Stimulated activated CD8-positive, alpha-beta memory T cell treated with anti-CD3 and anti-CD28 coated beads, Interleukin-4, amount 100 ng/mL, for 4 hours (primary cell): ENCODE results near the gene ARHGDIB.

Experiments used
- DNase-seq, 2 donors: peaks; one replicate each; pipeline ENCODE4 v3.0.0-alpha.2; 2020; ENCODE audit warnings: low read depth in 2 of 2, low spot score in 1 of 2

The ARHGDIB gene

DNA sequence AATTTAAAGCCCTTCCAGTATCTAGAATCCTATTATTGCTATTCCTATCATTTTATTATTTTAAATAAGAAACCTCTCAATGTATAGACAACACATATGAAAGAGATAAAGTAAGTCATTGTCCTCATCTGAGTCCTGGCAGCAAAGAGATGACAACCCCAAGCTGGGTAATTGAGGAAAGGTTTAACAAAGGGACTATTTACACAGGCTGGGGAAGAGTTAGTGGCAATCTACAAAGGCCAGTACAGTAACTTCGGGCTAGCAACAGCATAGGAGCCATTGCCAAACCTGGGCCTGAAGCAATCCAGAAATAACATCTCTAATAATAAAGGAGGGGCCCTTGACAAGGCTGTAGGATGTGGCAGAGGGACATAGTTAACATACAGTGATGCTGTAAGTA, 22.6 kb upstream of the ARHGDIB start:
- DNase-seq = no peak

DNA sequence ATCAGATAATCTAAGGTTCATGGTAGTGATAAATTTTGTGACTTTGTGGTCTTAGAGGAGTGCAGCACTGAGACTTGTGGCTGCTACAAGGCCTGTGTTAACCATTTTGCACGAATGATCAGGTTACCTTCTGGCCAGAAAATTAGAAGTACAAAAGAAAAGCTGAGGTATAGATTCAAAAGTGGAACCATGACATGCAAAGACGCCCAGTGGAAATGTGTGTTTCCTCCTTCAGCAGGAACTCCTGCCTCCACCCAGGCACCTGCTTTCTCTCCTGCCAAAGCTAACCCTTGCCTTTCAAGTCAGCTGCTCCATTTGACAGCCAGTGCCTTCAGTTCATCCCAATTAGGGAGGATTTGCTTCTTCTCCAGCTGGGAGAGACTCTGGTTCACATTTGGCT, 21.6 kb upstream of the ARHGDIB start:
- DNase-seq = no peak

DNA sequence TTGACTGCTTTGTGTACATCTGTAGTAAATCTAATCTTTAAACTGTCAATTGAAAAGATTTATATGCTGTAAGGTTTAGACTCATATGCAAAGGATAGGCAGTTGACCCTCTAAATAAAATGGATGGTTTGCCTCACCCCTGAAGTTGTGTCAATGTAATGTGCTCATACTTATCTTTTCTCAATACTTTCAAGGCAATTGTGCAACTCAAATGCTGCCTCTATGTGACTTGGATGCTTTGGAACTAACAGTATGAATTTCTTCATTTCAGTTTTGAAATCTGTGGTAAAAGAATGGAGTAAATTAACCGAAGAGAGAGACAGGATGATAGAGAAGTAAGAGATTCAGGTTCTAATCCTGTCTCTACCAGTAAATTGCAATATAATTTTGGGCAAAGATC, 21.2 kb upstream of the ARHGDIB start:
- DNase-seq = no peak

DNA sequence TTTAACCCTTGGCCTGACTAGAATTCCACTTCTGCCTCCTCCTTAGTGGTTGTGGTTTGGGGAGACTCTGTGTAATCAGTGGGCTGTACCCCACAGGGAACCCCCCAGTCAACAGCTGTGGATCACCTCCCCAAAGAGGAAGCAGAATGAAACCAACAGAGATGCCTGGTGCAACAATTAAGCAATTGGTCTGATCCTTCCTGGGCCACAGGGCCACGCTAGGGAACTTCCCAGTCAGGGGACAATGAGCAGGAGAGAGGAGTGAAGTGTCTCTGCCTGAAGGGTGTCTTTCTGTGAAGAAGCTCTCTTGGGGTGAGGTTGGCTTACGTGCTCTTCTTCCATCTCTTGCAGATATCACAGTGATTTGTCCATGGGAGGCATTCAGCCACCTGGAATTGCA, 19.6 kb upstream of the ARHGDIB start:
- no peak for DNase-seq

DNA sequence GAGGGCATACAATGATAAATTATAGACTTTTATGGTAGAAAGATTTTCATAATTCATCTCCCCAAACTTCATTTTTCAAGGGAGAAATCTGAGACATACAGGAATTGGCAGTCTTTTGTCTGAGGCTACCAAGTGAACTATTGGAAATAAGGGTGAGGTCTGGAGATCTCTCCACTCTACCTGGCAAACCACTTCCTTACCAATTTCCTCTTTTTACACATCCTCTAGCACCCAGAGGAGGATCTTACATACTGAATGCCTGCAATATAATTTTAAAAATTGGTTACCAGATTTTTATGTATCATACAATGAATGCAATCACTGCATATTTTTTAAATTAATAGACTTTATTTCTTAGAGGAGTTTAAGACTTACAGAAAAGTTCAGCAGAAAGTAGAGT, 18.1 kb upstream of the ARHGDIB start:
- DNase-seq = no peak

DNA sequence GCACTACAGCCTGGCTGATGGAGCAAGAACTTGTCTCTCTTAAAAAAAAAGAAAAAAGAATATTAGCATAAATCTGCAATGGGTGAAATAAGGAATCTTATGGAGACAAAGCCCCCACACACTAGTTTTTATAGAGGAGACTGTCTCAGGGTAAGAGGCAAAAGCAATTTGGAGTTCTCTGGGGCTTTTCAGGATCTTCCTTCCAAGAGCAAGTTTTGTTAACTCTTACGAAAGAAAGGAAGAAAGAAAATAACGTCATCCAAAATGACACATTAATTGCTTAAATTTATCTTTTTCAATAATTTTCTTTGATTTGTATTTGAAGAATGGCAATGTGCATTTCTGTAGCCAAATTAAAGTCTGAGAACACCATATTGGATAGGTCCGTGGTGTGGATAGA, 15.3 kb upstream of the ARHGDIB start:
- DNase-seq = no peak

DNA sequence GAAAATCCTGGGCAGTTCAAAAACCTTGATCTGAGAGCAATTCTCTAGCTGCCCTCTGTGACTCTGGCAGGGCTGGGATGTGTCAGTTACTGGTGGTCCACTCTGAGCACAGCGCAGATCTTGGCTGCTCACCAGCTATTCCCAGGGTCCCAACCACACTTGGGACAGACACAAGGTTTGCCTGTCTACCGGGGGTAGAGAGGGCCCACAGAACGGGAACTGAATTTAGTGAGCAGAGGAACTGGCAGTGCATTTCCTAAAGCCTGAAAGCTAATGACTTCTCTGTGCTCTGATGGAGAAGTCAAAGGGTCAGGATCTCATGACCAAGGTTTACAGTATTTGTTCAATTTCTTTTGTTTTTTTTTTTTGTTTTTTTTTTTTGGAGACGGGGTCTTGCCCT, 14.1 kb upstream of the ARHGDIB start:
- DNase-seq = no peak

DNA sequence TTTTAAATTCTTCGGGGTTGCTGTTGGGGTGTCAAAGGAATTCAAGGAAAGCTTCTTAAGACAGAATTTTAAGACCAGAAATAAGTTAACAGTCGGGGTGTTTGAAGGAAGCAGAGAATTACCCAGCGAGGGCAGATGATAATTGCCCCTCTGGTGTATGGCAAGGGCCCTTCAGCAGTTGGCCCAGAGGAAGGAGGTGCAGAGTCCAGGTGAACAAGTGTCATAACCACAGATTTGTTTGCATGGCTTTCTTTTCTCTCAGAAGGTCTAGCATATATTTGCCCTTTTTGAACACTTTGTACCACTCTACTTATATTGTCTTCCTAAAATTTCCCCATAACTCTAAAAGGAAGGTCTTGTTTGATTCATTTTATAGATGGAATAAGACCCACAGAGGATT, 13.2 kb upstream of the ARHGDIB start:
- DNase-seq = no peak

DNA sequence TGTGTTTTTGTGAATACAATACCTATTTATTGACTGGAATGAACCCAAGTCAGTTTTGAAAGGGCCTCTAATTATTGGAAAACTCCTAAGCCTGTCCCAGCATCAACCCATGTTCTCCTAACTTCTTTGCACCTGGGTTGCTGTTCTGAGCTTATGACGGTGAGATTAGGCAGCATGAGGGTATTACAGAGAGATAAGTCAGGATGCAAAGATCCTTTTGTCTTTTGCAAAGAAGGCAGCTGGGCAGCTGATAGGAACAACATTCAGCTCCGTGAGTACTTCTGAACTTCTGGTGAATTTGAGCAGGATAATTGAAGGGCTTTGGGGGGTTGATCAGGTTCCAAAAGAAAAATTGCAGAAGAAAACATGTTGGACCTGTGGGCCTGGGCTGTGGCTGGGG, 11.4 kb upstream of the ARHGDIB start, which contains the start of gene PDE6H:
Gene PDE6H, plus strand, starts transcription at position 227 of the 400 bp plus-strand sequence. CDS start 4,971 bp downstream, outside the sequence.
- DNase-seq = no peak

DNA sequence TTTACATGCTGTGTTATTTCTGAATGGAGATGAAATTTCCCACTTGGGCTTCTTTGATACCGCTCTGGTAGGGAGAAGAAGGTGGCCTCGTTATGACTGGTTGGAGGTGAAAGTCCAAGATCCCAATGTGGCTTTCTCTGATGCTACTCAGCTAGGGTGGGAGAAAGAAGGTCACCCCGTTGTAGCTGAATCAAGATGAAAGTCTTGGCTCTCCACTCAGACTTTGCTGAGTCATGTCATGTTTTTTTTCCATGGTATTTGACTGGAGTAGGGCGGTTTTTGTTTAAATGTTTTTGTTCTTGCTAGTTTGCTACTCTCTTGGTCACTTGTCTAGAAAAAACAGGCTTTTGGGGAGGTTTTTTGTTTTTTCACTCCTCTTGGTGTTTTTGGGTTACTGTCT, 9.1 kb upstream of the ARHGDIB start:
- DNase-seq = no peak

DNA sequence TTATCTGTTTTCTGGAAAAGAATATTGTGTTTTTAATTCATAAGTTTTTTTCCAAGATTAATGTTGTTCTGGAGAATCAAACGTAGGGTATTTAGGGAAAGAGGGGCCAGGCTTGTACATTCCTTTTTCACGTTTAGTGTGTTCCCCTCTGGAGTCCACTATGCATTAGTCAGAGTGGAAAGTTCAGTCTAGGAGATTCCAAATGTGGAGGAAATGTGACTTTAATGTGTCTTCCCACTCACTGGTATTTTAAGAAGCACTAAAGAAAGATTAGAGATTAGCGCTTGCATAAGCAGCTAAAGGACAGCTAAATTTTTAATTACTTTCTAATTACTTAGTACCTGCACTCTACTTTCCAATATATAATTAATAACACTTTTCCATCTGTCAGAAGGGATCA, 7.1 kb upstream of the ARHGDIB start:
- DNase-seq = no peak

DNA sequence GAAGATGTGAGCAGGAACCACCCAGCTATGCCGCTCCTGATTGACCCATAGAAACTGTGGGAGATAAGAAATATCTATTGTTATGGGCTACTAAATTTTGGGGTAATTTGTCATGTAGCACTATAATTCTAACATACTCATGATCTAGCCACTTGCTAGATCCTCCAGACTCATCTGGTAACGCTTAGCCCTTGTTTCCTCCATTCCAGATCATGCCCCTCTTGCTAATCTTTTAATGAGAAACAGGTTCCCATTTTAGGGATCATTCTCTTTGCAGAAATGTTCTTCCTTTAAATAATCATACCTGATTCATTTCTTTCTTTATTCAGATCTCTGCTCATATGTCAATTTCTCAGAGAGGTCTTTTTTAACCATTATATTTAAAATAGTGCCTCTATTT, 3.8 kb upstream of the ARHGDIB start:
- no peak for DNase-seq

DNA sequence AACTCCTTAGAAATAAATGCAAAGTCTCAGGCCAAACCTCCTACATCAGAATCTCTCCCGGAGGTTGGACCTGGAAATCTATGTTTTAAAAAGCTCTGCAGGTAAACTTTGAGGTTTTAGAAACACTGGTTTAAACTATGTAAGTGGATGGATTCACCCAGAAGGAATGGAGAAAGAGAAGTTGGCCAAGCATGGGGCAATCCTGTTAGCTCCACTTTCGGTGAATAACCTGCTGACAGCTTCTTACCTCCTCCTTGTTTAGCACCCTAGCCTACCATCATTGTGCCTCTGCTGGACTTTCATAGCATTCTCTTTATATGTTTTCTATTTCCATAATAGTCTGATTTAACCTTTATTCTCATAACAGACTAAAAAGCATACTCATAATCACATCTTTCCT, 3.0 kb upstream of the ARHGDIB start:
- no peak for DNase-seq

DNA sequence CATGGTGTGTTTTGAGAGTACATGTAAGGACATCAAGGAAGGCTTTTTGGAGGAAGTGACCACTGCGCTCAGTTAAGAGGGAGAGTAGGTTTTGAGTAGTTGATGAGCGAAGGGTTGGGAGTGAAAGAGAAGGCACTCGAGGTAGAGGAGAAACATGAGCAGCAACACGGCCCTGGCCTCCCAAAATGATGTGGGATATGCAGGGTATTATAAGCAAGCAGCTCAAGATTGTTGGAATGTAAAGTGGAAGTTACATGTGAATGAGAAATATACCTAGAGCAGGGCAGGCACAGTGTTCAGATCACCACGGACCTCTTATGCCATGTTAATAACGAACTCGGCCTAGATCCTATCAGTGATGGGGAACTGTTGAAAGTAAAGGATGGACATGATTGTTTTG, 2.1 kb upstream of the ARHGDIB start:
- DNase-seq = no peak

DNA sequence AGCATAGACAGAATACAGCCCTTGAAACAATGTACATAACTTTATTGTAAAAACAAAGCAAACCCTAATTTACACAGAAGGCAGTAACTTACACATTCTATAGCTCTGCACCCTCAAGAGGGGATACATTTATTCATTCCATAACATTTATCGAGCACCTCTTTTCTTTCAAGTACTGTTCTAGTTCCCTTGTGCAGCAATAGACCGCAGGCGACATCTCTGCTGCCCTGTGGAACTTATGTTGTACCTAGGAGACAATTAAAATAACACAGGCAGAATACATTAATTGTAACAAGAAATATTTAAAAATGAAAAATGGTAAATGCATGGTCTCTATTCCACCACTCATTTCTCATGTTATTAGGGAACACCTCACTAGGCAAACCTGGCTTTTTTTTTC, 1.4 kb upstream of the ARHGDIB start:
- DNase-seq = no peak

DNA sequence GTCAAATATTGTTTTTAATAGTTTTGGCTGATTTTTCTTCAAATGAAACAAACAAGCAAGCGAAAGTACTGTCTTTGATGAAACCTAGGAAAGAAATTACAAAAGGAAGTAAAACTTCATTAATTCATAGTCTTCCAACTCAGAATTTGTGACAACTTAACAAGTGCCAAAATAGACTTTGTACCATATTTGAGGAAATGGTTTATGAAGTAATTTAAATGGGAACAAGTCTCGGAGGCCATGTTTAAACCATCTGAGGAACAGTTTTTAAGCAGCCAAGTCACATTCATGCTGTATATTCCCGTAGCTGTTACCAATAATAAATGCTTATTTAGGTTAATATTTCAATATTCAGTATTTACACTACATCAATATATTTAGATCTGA, 745 bp upstream of the ARHGDIB start:
- DNase-seq = no peak

DNA sequence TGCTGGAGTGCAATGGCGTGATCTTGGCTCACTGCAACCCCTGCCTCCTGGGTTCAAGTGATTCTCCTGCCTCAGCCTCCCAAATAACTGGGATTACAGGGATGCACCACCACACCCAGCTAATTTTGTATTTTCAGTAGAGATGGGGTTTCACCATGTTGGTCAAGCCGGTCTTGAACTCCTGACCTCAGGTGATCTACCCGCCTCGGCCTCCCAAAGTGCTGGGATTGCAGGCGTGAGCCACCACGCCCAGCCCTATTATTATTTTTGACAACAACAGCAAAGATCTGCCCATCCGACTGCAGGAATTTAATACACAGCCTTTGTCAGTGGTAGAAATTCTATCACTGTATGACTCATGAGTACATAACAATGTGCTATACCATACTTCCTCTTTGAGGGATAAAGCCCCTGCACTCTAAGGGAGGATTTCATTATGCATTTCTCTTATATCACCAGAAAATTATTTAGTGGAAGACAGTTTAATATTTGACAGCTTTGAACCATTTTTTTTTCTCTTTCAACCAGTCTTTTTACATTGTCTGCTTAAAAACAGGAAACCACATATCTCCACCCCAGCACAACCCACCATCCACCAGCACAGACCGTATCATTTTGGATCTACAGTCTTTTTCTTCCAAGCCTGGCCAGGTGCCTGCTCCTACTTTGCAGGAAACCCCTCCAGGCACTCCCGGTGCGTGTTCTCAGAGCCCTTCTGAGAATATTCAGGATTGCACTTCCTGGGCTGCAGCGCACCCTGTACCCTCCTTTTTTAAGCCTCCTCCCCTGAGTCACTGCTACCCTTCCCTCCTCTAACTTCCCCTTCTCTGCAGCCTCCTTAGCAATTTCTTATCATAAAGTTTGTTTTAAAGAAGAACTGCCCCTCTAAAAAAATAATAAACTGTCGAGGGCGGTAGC, 594 bp downstream of the ARHGDIB start:
- DNase-seq = no peak

DNA sequence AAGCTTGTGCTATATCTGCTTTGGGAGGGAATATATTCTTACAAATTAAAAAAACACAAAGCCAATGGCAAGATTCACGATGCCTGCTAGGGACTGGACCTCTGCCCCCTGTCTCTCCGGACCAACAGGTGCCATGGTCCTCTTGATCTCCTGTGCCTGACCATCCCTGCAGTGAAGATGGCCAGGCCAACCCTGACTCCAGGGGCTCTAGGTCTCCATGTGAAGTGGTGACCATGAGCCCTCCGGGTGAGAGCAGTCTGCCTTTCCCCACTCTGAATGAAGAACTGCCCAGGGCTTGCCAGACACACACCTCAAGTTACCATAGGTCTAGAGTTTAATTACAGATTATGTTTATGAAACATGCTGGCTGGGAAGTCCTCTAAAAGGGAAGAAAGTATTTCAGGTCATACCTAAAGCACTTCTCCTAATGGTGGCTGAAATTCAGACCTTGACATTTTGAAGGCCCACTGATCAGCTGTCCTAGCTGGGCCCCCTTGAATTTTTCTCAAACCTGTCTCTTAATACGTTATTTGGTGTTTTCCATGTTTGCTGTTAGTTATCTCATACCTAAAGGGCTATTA, 1.4 kb downstream of the ARHGDIB start:
- DNase-seq = no peak

DNA sequence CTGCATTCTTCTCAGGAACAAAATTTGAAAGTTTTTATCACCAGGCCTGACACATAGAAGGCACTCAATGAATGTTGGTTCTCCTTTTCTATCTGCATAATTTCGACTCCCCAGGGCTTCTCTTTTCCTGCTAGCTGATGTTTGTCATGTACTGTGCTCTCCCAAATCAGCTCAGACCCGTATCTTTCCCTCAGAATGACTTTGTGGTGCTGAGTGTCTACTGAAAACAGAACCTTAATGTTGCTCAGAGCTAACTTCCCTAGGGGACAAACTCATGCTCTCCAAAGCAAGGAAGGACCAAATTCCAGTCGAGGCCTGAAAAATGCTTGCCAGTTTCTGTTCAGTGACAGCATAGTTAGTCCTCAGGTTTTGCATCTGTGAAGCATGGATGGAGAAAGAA, 1.9 kb downstream of the ARHGDIB start:
- DNase-seq = no peak

DNA sequence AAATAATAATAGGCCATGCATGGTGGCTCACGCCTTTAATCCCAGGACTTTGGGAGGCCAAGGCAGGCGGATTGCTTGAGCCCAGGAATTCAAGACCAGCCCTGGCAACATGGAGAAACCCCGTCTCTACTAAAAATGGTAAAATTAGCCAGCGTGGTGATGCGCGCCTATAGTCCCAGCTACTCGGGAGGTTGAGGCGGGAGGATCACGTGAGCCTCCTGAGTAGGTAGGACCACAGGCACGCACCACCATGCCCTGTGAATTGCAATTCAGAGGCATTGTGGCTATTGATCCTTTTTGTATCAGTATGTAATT, 2.3 kb downstream of the ARHGDIB start:
- DNase-seq = no peak

DNA sequence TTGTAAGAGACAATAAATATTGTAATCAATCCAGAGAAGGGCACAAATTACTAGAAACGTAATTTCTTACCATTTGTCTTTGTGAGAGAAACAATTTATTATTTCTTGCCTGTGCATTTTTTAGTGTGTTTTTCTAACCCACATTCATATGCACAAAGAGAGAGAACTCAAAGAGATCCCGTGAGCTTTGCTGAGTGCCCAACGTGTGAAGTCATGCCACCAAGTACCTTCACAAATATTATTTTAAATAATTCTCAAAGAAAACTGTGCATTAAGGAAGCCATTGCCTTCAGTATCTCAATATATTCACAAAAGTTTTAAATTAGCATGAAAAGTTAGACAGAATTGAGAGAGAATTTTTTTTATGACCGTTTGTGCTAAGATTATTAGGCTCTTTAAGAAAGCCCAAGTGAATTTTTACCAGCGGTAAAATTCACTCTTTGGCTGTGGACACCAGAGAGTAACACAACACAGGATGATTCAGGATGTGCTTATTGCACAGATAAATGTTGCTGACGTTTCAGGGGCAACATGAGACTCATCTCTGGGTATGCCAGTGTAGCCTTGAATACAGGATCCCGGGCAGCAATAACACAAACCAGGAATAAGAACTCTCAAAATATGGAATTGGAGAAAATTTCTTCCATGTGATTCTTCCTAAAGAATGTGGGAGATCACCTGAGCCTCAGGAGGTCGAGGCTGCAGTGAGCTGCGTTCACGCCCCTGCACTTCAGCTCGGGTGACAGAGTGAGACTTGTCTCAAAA, 2.9 kb downstream of the ARHGDIB start:
- no peak for DNase-seq

DNA sequence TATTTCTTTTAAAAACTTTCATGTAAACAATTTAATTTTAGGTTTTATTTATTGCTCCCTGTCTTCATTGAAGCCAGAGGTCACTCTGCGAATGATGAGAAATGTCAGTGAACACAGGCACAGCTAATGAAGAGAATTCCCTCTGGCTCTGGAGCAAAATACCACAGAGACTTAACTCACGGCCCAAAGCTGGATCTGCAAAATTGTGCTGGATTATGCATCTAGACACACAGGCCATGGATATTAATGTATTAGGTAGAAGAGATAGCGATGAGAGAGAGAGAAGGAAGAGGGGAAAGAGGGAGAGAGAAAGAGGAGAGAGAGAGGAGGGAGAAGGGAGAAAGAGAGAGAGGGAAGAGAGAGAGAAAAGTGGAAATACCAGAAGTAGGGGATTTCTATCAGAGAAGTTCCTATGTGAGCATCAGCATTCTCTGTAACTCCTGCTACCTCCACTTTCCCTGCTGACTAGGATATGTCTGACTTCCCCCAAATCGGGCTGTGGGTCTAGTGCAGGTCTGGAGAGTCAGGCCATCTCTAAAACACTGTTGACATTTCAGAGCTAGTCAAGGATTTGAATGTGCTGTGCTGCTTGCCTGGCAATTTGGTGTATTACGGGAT, 3.7 kb downstream of the ARHGDIB start:
- DNase-seq = no peak
